ENCODE results near the gene BRSK2.

DNA sequence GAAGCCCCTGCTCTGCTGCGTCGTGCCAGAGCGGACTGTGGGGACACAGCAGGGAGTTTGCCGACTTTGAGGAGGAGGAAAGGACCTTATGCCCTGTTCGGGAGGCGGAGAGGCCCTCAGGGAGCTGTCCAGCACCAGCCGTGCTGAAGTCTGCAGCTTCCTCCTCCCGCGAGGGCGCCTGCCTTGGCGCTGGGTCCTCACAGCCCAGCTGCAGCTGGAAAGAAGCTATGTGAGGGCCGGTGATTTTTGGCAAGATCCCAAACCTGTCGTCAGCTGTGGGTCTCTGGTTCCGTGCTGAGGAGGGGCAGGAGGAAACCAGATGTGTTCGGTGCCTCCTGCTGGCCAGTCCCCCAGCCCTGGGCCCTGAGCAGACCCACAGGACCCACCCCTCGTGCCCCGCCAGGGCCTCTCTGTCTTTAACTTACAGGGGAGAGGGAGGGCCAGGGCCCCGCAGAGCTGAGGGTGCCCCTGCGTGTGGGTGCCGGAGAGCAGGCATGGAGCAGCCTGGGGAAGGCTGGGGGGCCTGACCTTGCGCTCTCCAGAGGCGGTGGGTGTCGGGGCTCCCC lies 12.0 kb downstream of the BRSK2 start:
- TF ChIP-seq, protein P1, sequence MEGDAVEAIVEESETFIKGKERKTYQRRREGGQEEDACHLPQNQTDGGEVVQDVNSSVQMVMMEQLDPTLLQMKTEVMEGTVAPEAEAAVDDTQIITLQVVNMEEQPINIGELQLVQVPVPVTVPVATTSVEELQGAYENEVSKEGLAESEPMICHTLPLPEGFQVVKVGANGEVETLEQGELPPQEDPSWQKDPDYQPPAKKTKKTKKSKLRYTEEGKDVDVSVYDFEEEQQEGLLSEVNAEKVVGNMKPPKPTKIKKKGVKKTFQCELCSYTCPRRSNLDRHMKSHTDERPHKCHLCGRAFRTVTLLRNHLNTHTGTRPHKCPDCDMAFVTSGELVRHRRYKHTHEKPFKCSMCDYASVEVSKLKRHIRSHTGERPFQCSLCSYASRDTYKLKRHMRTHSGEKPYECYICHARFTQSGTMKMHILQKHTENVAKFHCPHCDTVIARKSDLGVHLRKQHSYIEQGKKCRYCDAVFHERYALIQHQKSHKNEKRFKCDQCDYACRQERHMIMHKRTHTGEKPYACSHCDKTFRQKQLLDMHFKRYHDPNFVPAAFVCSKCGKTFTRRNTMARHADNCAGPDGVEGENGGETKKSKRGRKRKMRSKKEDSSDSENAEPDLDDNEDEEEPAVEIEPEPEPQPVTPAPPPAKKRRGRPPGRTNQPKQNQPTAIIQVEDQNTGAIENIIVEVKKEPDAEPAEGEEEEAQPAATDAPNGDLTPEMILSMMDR (IDR thresholded peaks at IDR 0.05), result no peak
- no peak for TF ChIP-seq POLR2A (IDR thresholded peaks at IDR 0.05)
